GM18870 (cell line): ENCODE data around the gene WNT7A.
"Not testable (repeated sequence)": the region's sequence is repeated elsewhere in the genome, so short reads cannot be mapped to it uniquely, and the experiment has no call there.

ENCODE experiments used
- ATAC-seq: cut with Tn5 transposase; IDR thresholded peaks from one replicate; pipeline ENCODE4 v1.9.1; 2021; ENCODE audit warnings: moderate library complexity; ENCODE audit not compliant: unreplicated experiment

WNT7A gene

GRCh38 chr3:13879946-13880810, at the start of gene WNT7A:
TSS of gene WNT7A (minus strand) at chr3:13880071. CDS start at chr3:13879816, 255 bp downstream.
- ATAC-seq: no peak

DNA sequence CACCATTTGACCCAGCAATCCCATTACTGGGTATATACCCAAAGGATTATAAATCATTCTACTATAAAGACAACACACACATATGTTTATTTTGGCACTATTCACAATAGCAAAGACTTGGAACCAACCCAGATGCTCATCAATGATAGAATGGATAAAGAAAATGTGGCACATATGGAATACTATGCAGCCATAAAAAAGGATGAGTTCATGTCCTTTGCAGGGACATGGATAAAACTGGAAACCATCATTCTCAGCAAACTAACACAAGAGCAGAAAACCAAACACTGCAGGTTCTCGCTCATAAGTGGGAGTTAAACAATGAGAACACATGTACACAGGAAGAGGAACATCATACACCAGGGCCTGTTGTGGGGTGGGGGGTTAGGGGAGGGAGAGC, 48.9 kb upstream of the WNT7A start:
- ATAC-seq: not testable (repeated sequence)

GRCh38 chr3:13927295-13927694, 47.4 kb upstream of the WNT7A start:
- no peak for ATAC-seq

- no peak for ATAC-seq
Measured at GRCh38 chr3:13916375-13916774, 36.5 kb upstream of the WNT7A start.

DNA sequence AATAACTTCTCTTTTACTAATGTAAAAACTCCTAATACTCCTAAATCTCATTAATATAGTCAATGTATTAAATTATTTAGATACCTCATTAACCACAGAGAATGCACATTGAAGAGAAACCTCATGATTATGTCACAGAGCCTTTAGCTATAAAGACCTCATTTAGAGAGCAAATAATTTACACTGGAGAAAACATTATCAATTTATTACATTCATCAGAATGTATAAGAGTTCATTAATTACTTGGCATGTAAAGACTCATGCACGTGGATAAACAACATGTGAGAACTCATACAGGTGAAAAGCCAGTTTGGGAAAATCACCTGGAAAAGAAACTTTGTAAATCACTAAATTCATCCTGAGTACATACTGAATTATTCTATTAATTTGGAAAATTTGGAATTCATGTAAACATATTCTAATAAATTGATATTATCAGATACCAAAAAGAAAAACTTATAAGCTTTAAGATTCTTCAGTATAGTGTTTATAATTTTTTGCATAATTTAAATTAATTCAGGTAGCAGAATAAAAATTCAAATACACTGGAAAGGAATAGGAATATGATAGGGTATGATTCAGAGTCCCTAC, 22.9 kb upstream of the WNT7A start:
- no peak for ATAC-seq

- no peak for ATAC-seq
Measured at GRCh38 chr3:13901935-13902584, 22.2 kb upstream of the WNT7A start.

- no peak for ATAC-seq
Measured at GRCh38 chr3:13898346-13898745, 18.5 kb upstream of the WNT7A start.

DNA sequence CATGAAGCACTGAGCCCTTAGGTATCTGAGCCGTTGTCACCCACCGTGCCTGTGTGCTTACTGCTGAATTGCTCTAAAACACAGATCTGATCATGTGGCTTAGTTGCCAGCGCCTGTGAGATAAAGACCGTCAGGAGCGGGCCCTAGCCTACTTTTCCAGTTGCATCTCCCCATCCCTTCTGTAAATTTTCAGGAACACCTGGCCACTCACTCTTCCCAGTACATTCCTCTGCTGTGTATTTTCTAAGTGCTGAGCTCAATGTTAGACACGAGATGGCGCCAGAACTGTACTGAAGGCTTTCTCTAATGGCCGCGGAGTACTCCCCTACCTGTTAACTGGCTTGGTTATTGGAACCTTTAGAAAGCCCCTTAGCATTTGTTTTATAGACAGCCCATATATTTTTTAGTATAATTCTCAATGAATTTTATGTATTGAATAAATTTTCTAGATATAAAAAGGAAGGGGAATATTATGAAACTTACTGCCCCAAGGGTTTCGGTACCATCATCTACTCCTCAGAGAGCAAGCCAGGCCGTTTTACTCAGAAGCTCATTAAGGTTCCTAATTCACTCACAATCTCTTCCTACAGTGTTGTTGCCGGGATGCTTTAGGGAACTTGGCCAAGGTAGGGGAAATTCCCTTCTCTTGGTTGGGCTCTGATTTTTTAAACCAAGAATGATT, 16.7 kb upstream of the WNT7A start:
- ATAC-seq: no peak

GRCh38 chr3:13895155-13896105, 15.6 kb upstream of the WNT7A start:
- peak; percentile 81 for ATAC-seq

DNA sequence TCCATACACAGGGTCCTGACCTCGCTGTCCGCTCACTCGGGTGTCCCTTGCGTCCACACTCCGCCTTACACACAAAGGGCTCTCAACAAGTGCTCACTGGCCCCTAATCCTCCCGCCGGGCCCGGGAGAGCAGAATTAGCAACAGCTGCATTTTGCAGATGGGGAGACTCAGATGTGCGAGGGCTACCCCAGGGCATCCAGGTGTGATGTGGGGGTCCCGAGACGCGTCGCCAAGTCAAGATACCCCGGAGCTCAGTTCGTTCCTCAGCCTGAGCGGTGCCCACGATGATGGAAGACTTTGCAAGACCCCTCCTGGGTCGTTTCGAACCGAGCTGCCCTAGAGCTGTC, 14.9 kb upstream of the WNT7A start:
- ATAC-seq: no peak

DNA sequence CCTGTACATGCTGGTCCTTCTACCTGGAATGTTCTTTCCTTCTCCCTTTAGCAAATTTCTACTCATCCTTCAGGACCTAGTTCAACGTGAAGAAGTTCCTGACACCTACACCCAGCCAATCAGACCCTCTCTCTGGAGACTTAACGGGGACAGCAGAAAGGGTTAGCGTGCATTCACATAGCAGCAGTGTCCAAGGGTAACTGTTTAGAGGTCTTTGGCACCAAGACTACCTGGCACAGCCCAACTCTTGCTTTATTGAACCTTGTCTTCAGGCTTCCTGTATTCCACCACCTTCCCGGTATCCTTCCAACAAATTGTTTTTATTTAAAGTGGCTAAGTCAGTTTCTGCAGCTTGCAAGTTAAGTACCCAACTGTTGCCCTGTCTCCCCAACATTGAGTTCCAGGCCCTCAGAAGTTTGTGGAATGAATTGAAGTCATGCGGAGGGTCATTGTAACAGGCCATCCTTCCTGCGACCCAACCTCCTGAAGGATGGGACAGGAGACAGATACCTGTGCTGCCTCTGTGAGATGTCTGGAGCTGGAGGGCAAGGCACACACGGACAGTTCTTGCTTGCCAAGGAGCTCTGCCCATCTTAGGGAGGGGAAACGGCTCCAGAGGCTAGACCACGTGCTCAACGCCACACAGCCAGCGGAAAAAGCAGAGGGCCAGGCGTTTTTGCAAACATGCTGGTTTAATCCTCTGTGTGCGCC, 14.4 kb upstream of the WNT7A start:
- no peak for ATAC-seq

DNA sequence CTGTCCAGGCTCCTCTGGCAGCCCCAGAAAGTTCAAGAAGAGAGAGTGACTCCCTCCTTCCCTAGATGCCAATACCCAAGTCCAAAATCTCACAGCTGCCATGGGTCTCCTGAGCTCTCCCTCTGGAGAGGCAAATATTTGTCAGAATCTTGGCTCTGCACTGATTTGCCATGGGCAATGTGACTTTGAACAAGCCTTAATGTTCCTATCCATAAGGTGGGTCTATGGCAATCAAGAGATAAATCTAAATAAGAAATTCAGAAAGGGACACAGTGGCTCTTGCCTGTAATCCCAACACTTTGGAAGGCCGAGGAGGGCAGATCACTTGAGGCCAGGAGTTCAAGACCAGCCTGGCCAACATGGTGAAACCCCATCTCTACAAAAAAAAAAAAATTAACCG, 12.4 kb upstream of the WNT7A start:
- ATAC-seq: no peak

DNA sequence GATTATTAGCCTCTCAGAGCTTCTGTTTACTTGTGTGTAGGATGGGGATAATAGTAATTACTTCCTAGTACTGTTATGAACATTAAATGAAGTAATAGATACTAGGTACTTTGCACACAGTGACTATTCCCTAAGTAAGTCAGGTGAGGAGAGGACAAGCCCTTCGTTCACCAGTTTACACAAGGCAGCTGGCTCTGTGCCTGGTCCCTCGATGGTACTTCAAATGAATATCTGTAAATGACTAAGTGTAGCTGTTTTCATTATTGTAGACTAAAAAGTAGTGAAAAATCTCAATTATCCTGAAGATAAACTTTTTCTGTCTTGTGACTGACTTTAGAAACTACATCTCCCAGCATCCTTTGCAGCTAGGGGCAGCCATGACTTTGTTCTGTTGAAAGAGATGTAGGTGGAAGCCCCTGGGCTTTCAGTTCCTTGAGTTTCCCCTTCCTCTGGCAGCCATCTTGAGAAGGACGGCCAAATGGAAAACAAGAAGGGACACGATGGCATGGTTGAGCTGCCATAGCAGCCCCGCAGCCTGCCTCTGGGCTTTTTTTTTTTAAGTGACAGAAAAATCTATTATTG, 11.7 kb upstream of the WNT7A start:
- ATAC-seq: no peak

GRCh38 chr3:13891017-13891392, 11.1 kb upstream of the WNT7A start:
- no peak for ATAC-seq

- no peak for ATAC-seq
Measured at GRCh38 chr3:13890377-13891016, 10.6 kb upstream of the WNT7A start.

GRCh38 chr3:13888576-13888975, 8.7 kb upstream of the WNT7A start:
- ATAC-seq: no peak

- no peak for ATAC-seq
Measured at GRCh38 chr3:13887495-13888300, 7.8 kb upstream of the WNT7A start.

- ATAC-seq: no peak
Measured at GRCh38 chr3:13886593-13887129, 6.8 kb upstream of the WNT7A start.
